NCI-H2227 (cell line): ENCODE results near the gene TUBA1C.
"Not testable (repeated sequence)": the region's sequence is repeated elsewhere in the genome, so short reads cannot be mapped to it uniquely, and the experiment has no call there.

ENCODE experiments used
- DNase-seq: peaks from one replicate; lab custom pipeline; 2025; ENCODE audit not compliant: unreplicated experiment; lab: John Stamatoyannopoulos, UW

The TUBA1C gene

GRCh38 chr12:49255456-49255855 is 9.4 kb upstream of the TUBA1C start:
- not testable (repeated sequence) for DNase-seq

- DNase-seq: no peak
These were observed 8.8 kb upstream of the TUBA1C start for GRCh38 chr12:49255857-49256637.

GRCh38 chr12:49257508-49258184 is 7.2 kb upstream of the TUBA1C start:
- DNase-seq: not testable (repeated sequence)

GRCh38 chr12:49259452-49259851 is 5.4 kb upstream of the TUBA1C start:
- DNase-seq: no peak

GRCh38 chr12:49260166-49260565 is 4.7 kb upstream of the TUBA1C start:
- no peak for DNase-seq

GRCh38 chr12:49260571-49261363 is 4.1 kb upstream of the TUBA1C start:
- DNase-seq: no peak

GRCh38 chr12:49261721-49262120 is 3.2 kb upstream of the TUBA1C start:
- no peak for DNase-seq

GRCh38 chr12:49263400-49263763 is 1.5 kb upstream of the TUBA1C start:
- DNase-seq: no peak

GRCh38 chr12:49264466-49264872 is 413 bp upstream of the TUBA1C start:
- peak; percentile 53 for DNase-seq

GRCh38 chr12:49269191-49269590 is 4.3 kb downstream of the TUBA1C start:
- not testable (repeated sequence) for DNase-seq

GRCh38 chr12:49272790-49273725 is 8.2 kb downstream of the TUBA1C start:
- no peak for DNase-seq

- no peak for DNase-seq
These were observed 9.0 kb downstream of the TUBA1C start for GRCh38 chr12:49273726-49274395.

GRCh38 chr12:49274396-49275069 is 9.7 kb downstream of the TUBA1C start:
- no peak for DNase-seq

- DNase-seq: no peak
These were observed 11.7 kb downstream of the TUBA1C start for GRCh38 chr12:49276304-49277290.

- DNase-seq: no peak
These were observed 12.6 kb downstream of the TUBA1C start for GRCh38 chr12:49277466-49277865.

GRCh38 chr12:49279706-49280159 is 14.9 kb downstream of the TUBA1C start:
- DNase-seq: no peak

- not testable (repeated sequence) for DNase-seq
These were observed 15.7 kb downstream of the TUBA1C start for GRCh38 chr12:49280545-49280944.

GRCh38 chr12:49282302-49282701 is 17.4 kb downstream of the TUBA1C start:
- no peak for DNase-seq
